Measurements from ENCODE around the gene FAM180B.
A peak's percentile ranks its signal among the peaks of the same experiment; 100 is the strongest.

Gene FAM180B

DNA sequence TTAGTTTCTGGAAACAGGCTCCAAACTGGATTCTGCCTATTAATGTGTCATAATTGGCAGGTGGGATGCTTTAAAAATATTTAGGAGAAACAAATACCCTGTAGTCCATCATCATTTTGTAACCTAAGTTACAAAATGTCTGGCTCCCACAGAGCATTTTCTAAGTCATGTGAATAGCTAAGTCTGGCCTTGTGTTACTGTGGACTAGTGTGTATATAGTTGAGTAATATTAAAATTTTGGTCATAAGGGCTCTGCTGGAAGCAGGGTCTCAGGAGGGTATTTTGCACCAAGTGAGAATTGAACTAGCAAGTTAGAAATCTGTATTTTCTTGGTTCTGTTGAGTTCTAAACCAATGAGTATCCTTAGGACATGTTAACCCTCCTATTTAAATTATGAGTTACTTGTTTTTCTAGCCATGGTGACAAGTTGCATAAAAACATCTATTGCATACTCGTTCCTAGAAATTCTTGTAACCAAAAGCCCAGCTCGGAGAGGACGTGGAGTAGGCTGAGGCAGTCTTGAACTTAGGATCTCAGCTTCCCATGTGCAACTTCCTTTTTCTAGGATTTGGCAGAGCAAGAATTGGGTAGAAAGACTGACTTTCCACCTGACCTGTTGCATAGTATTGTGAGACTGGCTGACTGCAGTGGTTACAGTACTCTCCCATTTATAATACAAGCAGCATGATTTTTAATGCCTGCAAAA, 15.7 kb upstream of the FAM180B start:
- H3K4me3 ChIP-seq (replicated peaks; ENCODE audit: low read depth, low read length), result no peak overlapping the region
- no peak for DNase-seq (ENCODE audit: extremely low read depth, low read depth)
- TF ChIP-seq, protein P1, sequence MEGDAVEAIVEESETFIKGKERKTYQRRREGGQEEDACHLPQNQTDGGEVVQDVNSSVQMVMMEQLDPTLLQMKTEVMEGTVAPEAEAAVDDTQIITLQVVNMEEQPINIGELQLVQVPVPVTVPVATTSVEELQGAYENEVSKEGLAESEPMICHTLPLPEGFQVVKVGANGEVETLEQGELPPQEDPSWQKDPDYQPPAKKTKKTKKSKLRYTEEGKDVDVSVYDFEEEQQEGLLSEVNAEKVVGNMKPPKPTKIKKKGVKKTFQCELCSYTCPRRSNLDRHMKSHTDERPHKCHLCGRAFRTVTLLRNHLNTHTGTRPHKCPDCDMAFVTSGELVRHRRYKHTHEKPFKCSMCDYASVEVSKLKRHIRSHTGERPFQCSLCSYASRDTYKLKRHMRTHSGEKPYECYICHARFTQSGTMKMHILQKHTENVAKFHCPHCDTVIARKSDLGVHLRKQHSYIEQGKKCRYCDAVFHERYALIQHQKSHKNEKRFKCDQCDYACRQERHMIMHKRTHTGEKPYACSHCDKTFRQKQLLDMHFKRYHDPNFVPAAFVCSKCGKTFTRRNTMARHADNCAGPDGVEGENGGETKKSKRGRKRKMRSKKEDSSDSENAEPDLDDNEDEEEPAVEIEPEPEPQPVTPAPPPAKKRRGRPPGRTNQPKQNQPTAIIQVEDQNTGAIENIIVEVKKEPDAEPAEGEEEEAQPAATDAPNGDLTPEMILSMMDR (IDR thresholded peaks at IDR 0.05; ENCODE audit: low read depth, low read length, missing control alignments), result no peak

DNA sequence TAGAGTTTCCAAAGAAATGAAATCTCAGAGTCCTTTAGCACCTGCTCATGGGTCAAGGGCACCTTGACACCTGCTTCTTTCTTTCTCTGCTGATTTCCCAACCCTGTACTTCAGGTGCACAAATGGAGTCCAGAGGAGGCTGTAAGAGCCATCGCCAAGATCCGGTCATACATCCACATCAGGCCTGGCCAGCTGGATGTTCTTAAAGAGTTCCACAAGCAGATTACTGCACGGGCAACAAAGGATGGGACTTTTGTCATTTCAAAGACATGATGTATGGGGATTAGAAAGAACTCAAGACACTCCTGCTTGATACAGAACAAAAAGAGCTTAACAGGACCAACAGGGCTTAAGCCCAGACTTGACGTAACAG, 15.1 kb upstream of the FAM180B start:
- TF ChIP-seq, protein P1 (IDR thresholded peaks at IDR 0.05; ENCODE audit: low read depth, low read length, missing control alignments), result no peak
- DNase-seq (ENCODE audit: extremely low read depth, low read depth), result no peak
- no peak overlapping the region for H3K4me3 ChIP-seq (replicated peaks; ENCODE audit: low read depth, low read length)

DNA sequence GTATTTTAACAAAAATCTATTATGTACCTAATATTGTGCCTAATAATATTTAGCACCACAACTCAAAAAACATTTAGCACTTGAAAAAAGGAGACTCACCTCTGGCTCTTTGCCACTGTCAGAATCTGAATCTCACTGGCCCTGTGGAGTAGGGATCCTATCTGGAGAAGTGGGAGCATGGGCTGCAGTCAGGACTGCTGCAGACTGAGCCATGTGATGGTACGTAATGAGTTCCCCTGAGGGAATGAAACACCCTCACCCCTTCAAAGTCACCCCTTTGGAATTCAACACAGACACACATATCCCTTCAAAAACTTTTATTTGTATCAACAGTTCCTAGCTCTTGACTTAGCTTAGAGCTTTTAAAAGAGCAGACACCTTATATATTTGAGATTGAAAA, 14.6 kb upstream of the FAM180B start:
- DNase-seq (ENCODE audit: extremely low read depth, low read depth), result no peak
- TF ChIP-seq, protein P1 (IDR thresholded peaks at IDR 0.05; ENCODE audit: low read depth, low read length, missing control alignments), result no peak
- H3K4me3 ChIP-seq (replicated peaks; ENCODE audit: low read depth, low read length), result no peak overlapping the region

DNA sequence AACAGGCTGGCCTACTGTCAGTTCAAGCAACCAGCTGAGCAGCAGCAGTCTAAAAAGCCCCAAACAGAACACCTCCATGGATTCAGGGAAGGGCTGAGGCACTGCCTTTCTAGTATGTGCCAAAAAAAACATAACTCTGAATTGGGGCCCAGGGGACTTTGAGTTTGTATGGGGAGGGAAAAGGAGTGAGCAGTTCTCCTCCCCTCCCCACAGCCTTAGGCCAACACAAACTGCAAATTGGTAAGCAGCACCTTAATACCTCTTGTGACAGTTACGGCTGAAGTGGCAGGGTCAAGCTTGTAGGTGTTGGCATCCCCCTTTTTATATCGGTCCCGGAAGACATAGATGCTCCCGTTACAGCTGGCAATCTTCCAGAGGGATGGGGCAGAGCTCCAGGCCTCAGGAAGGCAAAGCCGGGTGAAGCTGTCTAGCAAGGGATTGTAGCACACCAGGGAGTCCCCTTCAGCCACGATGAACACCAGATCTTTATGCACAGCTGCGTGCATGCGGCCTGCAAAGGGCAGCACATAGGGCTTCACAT, 13.7 kb upstream of the FAM180B start:
- H3K4me3 ChIP-seq (replicated peaks; ENCODE audit: low read depth, low read length), result no peak overlapping the region
- DNase-seq (ENCODE audit: extremely low read depth, low read depth), result no peak
- TF ChIP-seq, protein P1 (IDR thresholded peaks at IDR 0.05; ENCODE audit: low read depth, low read length, missing control alignments), result no peak

DNA sequence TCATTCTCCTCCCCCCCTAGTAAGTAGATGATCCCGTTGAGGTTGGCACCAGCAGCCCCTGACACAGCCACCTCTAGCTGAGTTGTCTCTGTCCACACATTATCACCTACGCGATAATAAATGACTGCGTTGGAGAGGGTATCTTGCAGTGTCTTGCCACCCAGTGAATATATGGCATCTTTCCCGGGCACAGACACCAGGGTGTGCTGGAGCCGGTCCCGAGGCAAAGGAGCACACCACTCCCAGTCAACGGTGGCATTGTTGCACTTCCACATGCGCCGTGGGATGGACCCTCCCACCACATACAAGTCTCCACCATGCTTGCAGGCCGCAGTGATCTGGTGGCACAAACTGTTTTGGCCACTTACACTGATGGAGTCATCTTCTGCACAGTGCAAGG, 13.2 kb upstream of the FAM180B start:
- DNase-seq (ENCODE audit: extremely low read depth, low read depth), result no peak

DNA sequence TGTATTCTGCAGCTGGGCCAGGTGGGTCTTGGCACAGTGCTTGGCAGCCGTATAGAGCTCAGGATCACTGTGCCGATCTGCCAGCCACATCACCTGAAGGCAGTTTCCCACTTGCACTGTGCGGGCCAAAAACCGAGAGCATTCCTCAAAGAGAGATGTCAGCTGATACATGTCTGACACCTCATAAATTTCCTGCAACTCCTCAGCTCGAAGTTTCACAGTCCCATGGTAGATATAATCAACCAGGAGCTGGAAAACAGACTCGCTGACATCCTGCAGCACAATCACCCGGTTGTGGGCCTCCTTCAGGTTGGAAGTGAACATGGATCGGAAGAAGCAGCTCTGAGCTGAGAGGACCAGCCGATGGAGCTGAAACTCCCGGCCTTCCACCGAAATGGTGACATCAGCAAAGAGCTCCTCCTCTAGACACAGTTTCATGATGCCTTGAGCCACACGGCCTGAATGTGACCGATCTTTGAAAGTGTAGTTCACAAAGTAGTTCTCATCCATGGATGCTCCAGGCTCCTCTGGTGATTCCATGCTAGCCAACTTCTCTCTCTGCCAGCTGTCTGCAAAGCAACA, 8.9 kb upstream of the FAM180B start:
- DNase-seq (ENCODE audit: extremely low read depth, low read depth), result no peak
- TF ChIP-seq, protein P1 (IDR thresholded peaks at IDR 0.05; ENCODE audit: low read depth, low read length, missing control alignments), result no peak
- H3K4me3 ChIP-seq (replicated peaks; ENCODE audit: low read depth, low read length), result peak overlapping the region; percentile 94

More for the DNA sequence above, 13.2 kb upstream of the FAM180B start:
- TF ChIP-seq, protein P1 (IDR thresholded peaks at IDR 0.05; ENCODE audit: low read depth, low read length, missing control alignments), result no peak
- no peak overlapping the region for H3K4me3 ChIP-seq (replicated peaks; ENCODE audit: low read depth, low read length)

Measured in HFF-Myc (cell line).